ENCODE results near the gene TBL2. TPM values are rescaled to one million over a fixed set of nuclear protein-coding genes. Genes with fewer than 3 reads are reported as not detected.
"Not testable (repeated sequence)": the region's sequence is repeated elsewhere in the genome, so short reads cannot be mapped to it uniquely, and the experiment has no call there.

TBL2 gene
- total and polyA plus RNA-seq, 2 donors from 2014 or later: 18.8 to 33.6 TPM

GRCh38 chr7:73615886-73616285 lies 37.5 kb upstream of the TBL2 start:
- Histone ChIP-seq H3K9me3 (ENCODE audit: control insufficient read depth in 2 of 3, insufficient read depth in 1 of 3, low read length in 3 of 3) (no peaks in the 10 kb centered on the region), H3K9ac (ENCODE audit: low read length in 3 of 3) (no peak overlapping the region), H3K36me3 (ENCODE audit: control insufficient read depth in 2 of 3, insufficient read depth in 3 of 3, low read length in 3 of 3) (no peaks in the 10 kb centered on the region), H3K27me3 (ENCODE audit: control insufficient read depth, insufficient read depth, low read length) (no peaks in the 10 kb centered on the region), H3K4me1 (ENCODE audit: control insufficient read depth in 2 of 3, insufficient read depth in 2 of 3, low read depth in 1 of 3, low read length in 3 of 3) (no peaks in the 10 kb centered on the region), H3K27ac (ENCODE audit: low read depth in 2 of 2, low read length in 2 of 2) (no peak overlapping the region), H3K4me3 (ENCODE audit: low read length in 3 of 3) (no peak overlapping the region)
- DNase-seq (no peak), FAIRE-seq (no peak)
- intact Hi-C loops (cut with DNase I): no loop called here
- no peak for TF ChIP-seq CTCF (IDR thresholded peaks at IDR 0.05; ENCODE audit: borderline replicate concordance, extremely low read depth, insufficient read depth)

- DNase-seq; H3K9me3 ChIP-seq (ENCODE audit: control insufficient read depth in 2 of 3, insufficient read depth in 1 of 3, low read length in 3 of 3); H3K27me3 ChIP-seq (ENCODE audit: control insufficient read depth, insufficient read depth, low read length); intact Hi-C loops (cut with DNase I); H3K4me1 ChIP-seq (ENCODE audit: control insufficient read depth in 2 of 3, insufficient read depth in 2 of 3, low read depth in 1 of 3, low read length in 3 of 3); FAIRE-seq; H3K9ac ChIP-seq (ENCODE audit: low read length in 3 of 3); H3K27ac ChIP-seq (ENCODE audit: low read depth in 2 of 2, low read length in 2 of 2); H3K36me3 ChIP-seq (ENCODE audit: control insufficient read depth in 2 of 3, insufficient read depth in 3 of 3, low read length in 3 of 3); H3K4me3 ChIP-seq (ENCODE audit: low read length in 3 of 3): not testable (repeated sequence)
These were observed 36.6 kb upstream of the TBL2 start for GRCh38 chr7:73614937-73615336.

GRCh38 chr7:73613954-73614735 lies 35.8 kb upstream of the TBL2 start:
- Histone ChIP-seq H3K27ac (ENCODE audit: low read depth in 2 of 2, low read length in 2 of 2) (no peak overlapping the region), H3K9ac (ENCODE audit: low read length in 3 of 3) (no peak overlapping the region), H3K9me3 (ENCODE audit: control insufficient read depth in 2 of 3, insufficient read depth in 1 of 3, low read length in 3 of 3) (no peaks in the 10 kb centered on the region), H3K36me3 (ENCODE audit: control insufficient read depth in 2 of 3, insufficient read depth in 3 of 3, low read length in 3 of 3) (no peaks in the 10 kb centered on the region), H3K4me3 (ENCODE audit: low read length in 3 of 3) (no peak overlapping the region), H3K27me3 (ENCODE audit: control insufficient read depth, insufficient read depth, low read length) (no peaks in the 10 kb centered on the region), H3K4me1 (ENCODE audit: control insufficient read depth in 2 of 3, insufficient read depth in 2 of 3, low read depth in 1 of 3, low read length in 3 of 3) (no peaks in the 10 kb centered on the region)
- FAIRE-seq (no peak), DNase-seq (peak in 3 of 5 donors; percentile 54 to 79 (median 78))
- TF ChIP-seq CTCF (IDR thresholded peaks at IDR 0.05; ENCODE audit: borderline replicate concordance, extremely low read depth, insufficient read depth): no peak
- intact Hi-C loops (cut with DNase I): no loop called here

GRCh38 chr7:73612598-73613269 lies 34.4 kb upstream of the TBL2 start:
- Histone ChIP-seq H3K9ac (ENCODE audit: low read length in 3 of 3) (no peak overlapping the region), H3K4me3 (ENCODE audit: low read length in 3 of 3) (no peak overlapping the region), H3K27me3 (ENCODE audit: control insufficient read depth, insufficient read depth, low read length) (no peaks in the 10 kb centered on the region), H3K27ac (ENCODE audit: low read depth in 2 of 2, low read length in 2 of 2) (peak overlapping the region in 1 of 2 donors; percentile 32), H3K36me3 (ENCODE audit: control insufficient read depth in 2 of 3, insufficient read depth in 3 of 3, low read length in 3 of 3) (no peaks in the 10 kb centered on the region), H3K4me1 (ENCODE audit: control insufficient read depth in 2 of 3, insufficient read depth in 2 of 3, low read depth in 1 of 3, low read length in 3 of 3) (no peaks in the 10 kb centered on the region), H3K9me3 (ENCODE audit: control insufficient read depth in 2 of 3, insufficient read depth in 1 of 3, low read length in 3 of 3) (no peaks in the 10 kb centered on the region)
- peak in 3 of 5 donors; percentile 32 to 41 (median 39) for DNase-seq
- peak; percentile 10 for TF ChIP-seq CTCF (IDR thresholded peaks at IDR 0.05; ENCODE audit: borderline replicate concordance, extremely low read depth, insufficient read depth)
- intact Hi-C loops (cut with DNase I): no loop called here
- no peak for FAIRE-seq
